ENCODE results near the gene EDIL3. TPM values are rescaled to one million over a fixed set of nuclear protein-coding genes. Genes with fewer than 3 reads are reported as not detected.

EDIL3 gene
- total RNA-seq, 1 donor from 2014 or later, result 604 TPM

DNA sequence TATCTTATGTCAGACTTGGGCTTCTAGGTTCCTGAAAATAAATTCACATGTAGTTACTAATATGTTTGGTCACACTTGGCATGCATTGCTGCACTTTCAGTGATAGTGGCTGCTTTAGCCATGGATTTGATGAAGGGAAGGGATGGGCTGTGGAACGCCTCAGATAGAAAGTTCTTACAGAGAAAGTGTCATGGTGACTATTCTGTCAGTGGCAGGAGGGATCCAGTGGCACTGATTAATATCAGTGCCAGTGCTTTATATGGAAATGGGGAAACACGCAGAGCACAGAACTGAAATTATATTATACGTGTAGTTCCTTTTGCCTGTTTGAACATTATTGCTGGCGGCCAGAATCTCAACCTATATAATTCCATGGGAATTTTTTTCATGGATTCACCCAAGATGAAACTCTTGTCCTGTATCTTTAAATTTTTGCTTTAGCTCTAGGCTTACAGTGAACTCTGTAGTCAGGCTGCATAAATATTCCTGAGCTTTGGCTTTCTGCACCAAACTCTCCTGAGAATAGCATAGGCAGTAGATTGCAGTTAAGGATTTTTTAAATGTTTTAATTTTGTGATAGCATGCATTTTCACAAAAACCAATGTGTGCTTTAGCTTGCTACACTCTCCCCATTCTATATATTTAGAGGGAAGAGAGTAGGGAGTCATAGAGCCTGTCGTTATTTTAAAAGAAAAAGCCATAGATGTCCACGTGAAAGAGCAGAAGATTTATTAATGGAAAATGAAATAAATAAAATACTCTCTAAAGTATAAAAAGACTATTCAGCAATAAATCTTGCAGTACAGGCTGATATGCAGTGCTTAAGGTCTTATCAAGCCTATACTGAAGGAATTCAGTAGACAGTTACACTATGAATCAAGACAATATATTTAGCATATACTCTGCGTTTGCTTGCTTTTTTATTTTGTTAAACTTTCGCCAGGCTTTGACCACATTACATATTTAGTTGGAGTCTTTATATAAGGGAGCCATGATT is 98.7 kb downstream of the EDIL3 start:
- TF ChIP-seq, protein P1, sequence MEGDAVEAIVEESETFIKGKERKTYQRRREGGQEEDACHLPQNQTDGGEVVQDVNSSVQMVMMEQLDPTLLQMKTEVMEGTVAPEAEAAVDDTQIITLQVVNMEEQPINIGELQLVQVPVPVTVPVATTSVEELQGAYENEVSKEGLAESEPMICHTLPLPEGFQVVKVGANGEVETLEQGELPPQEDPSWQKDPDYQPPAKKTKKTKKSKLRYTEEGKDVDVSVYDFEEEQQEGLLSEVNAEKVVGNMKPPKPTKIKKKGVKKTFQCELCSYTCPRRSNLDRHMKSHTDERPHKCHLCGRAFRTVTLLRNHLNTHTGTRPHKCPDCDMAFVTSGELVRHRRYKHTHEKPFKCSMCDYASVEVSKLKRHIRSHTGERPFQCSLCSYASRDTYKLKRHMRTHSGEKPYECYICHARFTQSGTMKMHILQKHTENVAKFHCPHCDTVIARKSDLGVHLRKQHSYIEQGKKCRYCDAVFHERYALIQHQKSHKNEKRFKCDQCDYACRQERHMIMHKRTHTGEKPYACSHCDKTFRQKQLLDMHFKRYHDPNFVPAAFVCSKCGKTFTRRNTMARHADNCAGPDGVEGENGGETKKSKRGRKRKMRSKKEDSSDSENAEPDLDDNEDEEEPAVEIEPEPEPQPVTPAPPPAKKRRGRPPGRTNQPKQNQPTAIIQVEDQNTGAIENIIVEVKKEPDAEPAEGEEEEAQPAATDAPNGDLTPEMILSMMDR (IDR thresholded peaks at IDR 0.05), result no peak
- no peak for DNase-seq (ENCODE audit: low spot score)
- Mint-ChIP-seq H3K4me1 (ENCODE audit: low read depth) (peaks cover 73% of the 10 kb centered on the region), H3K27me3 (ENCODE audit: low read depth) (no peaks in the 10 kb centered on the region), H3K9me3 (ENCODE audit: low read depth) (peaks cover 4% of the 10 kb centered on the region), H3K36me3 (ENCODE audit: low read depth) (peaks cover 3% of the 10 kb centered on the region), H3K27ac (ENCODE audit: unreplicated experiment) (peak overlapping the region; percentile 38), H3K4me3 (ENCODE audit: unreplicated experiment) (no peak overlapping the region)

DNA sequence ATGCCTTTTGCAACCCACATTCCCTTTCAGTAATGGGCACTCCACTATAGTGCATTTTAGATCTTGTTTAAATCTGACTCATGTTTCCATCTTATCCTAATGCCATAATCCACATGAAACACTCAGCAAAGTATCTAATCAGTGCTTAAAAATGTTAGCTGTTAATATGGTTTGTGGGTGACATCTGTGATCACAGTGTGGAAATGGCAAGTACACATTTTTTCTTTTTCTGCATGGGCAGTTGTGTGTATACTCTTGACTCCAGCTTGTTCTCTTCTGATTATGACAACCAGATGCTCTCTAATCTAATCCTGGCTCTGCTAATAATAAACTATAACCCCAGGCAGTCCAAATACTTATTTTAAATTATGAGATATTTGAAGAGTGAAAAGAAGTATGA is 103.3 kb downstream of the EDIL3 start:
- Mint-ChIP-seq H3K27me3 (ENCODE audit: low read depth) (no peaks in the 10 kb centered on the region), H3K4me1 (ENCODE audit: low read depth) (peaks cover 68% of the 10 kb centered on the region), H3K9me3 (ENCODE audit: low read depth) (peaks cover 8% of the 10 kb centered on the region), H3K36me3 (ENCODE audit: low read depth) (peaks cover 7% of the 10 kb centered on the region), H3K4me3 (ENCODE audit: unreplicated experiment) (no peak overlapping the region), H3K27ac (ENCODE audit: unreplicated experiment) (no peak overlapping the region)
- TF ChIP-seq, protein P1 (IDR thresholded peaks at IDR 0.05), result no peak
- no peak for DNase-seq (ENCODE audit: low spot score)

DNA sequence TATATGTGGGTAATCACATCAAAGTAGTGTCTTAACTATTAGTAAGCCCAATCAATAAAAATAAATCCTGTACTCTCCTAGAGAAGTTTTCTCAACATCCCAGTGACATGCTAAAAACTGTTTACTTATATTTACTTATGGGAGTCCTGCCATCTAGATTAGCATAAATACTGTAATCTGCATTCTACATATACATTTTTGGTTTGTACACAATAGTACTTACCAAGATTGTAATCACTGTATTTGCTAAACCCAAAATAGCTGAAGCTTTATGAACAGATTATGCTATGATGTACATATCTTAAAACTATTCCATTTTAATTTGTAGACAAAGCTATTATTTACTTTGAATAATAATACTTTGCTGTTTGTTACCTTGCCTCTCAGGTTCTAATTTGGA is 105.4 kb downstream of the EDIL3 start:
- Mint-ChIP-seq H3K36me3 (ENCODE audit: low read depth) (peaks cover 7% of the 10 kb centered on the region), H3K4me1 (ENCODE audit: low read depth) (peaks cover 69% of the 10 kb centered on the region), H3K27me3 (ENCODE audit: low read depth) (no peaks in the 10 kb centered on the region), H3K9me3 (ENCODE audit: low read depth) (peaks cover 8% of the 10 kb centered on the region), H3K27ac (ENCODE audit: unreplicated experiment) (peak overlapping the region; percentile 57), H3K4me3 (ENCODE audit: unreplicated experiment) (no peak overlapping the region)
- DNase-seq (ENCODE audit: low spot score), result no peak
- TF ChIP-seq, protein P1 (IDR thresholded peaks at IDR 0.05), result no peak

DNA sequence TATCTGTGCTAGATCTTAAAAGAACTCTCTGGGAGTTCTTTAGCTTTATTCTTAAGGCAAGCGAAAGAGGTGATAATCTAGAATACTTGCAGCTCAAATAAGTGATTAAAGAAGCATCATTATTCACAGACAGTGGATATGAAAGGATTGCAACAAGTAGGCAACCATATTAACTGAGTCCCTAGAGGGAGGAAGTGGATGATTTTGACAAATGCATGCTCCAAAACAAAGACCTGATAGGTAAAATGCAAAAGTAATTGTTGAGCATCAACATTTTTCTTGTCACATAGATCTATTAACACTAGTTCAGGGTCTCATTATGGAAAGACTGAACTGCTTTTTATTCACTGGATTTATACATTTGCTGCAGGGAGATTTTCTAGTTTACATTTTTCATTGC is 109.1 kb downstream of the EDIL3 start:
- TF ChIP-seq, protein P1 (IDR thresholded peaks at IDR 0.05), result no peak
- no peak for DNase-seq (ENCODE audit: low spot score)
- Mint-ChIP-seq H3K36me3 (ENCODE audit: low read depth) (peaks cover 4% of the 10 kb centered on the region), H3K27ac (ENCODE audit: unreplicated experiment) (peak overlapping the region; percentile 71), H3K9me3 (ENCODE audit: low read depth) (peaks cover 4% of the 10 kb centered on the region), H3K4me1 (ENCODE audit: low read depth) (peaks cover 81% of the 10 kb centered on the region), H3K4me3 (ENCODE audit: unreplicated experiment) (no peak overlapping the region), H3K27me3 (ENCODE audit: low read depth) (no peaks in the 10 kb centered on the region)

DNA sequence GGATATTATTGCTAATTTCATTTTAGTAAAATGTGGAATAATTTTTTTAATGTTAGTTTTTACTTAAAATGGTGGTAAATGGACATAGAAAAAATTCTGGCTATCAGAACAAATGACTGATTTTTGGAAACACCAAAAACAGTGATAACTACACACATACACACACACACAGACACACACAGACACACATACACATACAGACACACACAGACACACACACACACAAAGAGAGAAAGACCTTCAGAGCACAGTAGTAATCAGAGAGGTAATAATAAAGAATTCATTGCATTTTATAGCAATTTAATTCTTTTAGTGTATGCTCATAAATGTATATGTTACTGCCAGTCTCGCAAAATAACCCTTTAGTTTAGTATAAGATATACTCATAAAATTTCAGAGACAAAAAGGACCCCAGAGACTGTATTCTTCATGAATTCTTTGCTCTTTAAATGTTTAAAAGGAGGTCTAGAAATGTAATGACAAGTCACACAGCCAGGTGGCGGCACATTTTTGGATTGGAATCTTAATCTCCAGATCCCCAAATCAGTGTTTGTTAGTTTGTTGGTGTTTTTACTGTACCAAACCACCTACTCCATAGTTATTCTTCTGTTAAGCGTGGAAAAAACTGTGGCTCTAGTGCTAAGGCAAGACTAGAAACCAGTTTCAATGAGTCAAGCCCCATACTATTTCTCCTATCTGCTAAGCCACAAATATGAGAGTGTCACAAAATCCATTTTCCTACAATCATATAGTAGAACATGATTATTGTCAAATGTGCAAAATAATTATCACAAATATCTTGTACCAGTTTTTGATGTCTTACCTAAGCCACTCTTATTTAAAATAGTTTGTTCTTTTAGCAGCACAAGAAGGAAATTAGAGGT is 109.9 kb downstream of the EDIL3 start:
- Mint-ChIP-seq H3K4me3 (ENCODE audit: unreplicated experiment) (no peak overlapping the region), H3K36me3 (ENCODE audit: low read depth) (no peaks in the 10 kb centered on the region), H3K27ac (ENCODE audit: unreplicated experiment) (peak overlapping the region; percentile 82), H3K4me1 (ENCODE audit: low read depth) (peaks cover 73% of the 10 kb centered on the region), H3K9me3 (ENCODE audit: low read depth) (no peaks in the 10 kb centered on the region), H3K27me3 (ENCODE audit: low read depth) (no peaks in the 10 kb centered on the region)
- DNase-seq (ENCODE audit: low spot score), result no peak
- TF ChIP-seq, protein P1 (IDR thresholded peaks at IDR 0.05), result peak; percentile 80
